ENCODE data around the gene DDX42. TPM values are rescaled to one million over a fixed set of nuclear protein-coding genes. Genes with fewer than 3 reads are reported as not detected.

The DDX42 gene
- total and polyA plus RNA-seq, 9 of the 15 experiments (the other 6 are each of a cell fraction or from before 2014, with no cell fraction given), result 16.5 to 149 (median 87.6) TPM

GRCh38 chr17:63785556-63785955 is 11.6 kb downstream of the DDX42 start (continued):
- TF ChIP-seq JUND (IDR thresholded peaks at IDR 0.05; ENCODE audit: borderline replicate concordance, low read depth, low read length) (no peak), JUND (tag; IDR thresholded peaks at IDR 0.05; ENCODE audit: borderline replicate concordance, low read depth, low read length) (no peak), MLX (CRISPR knock-in tag; conservative IDR thresholded peaks at IDR 0.05) (no peak), CHD1 (IDR thresholded peaks at IDR 0.05; ENCODE audit: low read length) (no peak), USF2 (CRISPR knock-in tag; IDR thresholded peaks at IDR 0.05) (no peak), FOS (IDR thresholded peaks at IDR 0.05; ENCODE audit: extremely low read depth, insufficient read length) (no peak), NFE2 (IDR thresholded peaks at IDR 0.05; ENCODE audit: low read depth) (no peak), SAFB (IDR thresholded peaks at IDR 0.05; ENCODE audit: borderline replicate concordance, low read depth, low read length) (no peak), ZNF609 (CRISPR knock-in tag; IDR thresholded peaks at IDR 0.05; ENCODE audit: borderline replicate concordance) (no peak), ZBTB40 (IDR thresholded peaks at IDR 0.05) (no peak), ZBTB40 (CRISPR knock-in tag; IDR thresholded peaks at IDR 0.05) (no peak), HNRNPUL1 (IDR thresholded peaks at IDR 0.05; ENCODE audit: low read length) (no peak)
